HCT116 (cell line): ENCODE data around the gene GPR45.

ENCODE experiments used
- EZH2 ChIP-seq: fragments of 200-600 bp; sonication (generic); IDR thresholded peaks from 2 replicates; pipeline ENCODE4 v1.6.1; 2017; ENCODE audit warnings: antibody characterized with exemption, mixed run types
- JUND ChIP-seq: IDR thresholded peaks from 2 replicates; pipeline ENCODE4 v1.6.1; 2012
- POLR2A ChIP-seq: IDR thresholded peaks from 2 replicates; pipeline ENCODE4 v1.7.0; 2011; ENCODE audit warnings: borderline replicate concordance; ENCODE audit not compliant: insufficient read depth, insufficient read length; ENCODE audit errors: extremely low read depth
- SP1 ChIP-seq: IDR thresholded peaks from 2 replicates; pipeline ENCODE4 v1.6.1; 2012; ENCODE audit warnings: low read depth
- TF ChIP-seq, protein P1 (sequence below), 3 experiments: fragments of 200-600 bp in 1 of 3; sonication (generic) in 1 of 3; IDR thresholded peaks in 2 of 3; conservative IDR thresholded peaks in 1 of 3; 2 replicates each; pipeline ENCODE4 v1.5.1; 2012 to 2017; ENCODE audit warnings: low read depth in 2 of 3, low read length in 2 of 3, antibody characterized with exemption in 1 of 3, borderline replicate concordance in 1 of 3, control low read depth in 1 of 3, mild to moderate bottlenecking in 1 of 3, mixed read lengths in 1 of 3, mixed run types in 1 of 3, moderate library complexity in 1 of 3; ENCODE audit not compliant: insufficient read depth in 1 of 3

DNA sequence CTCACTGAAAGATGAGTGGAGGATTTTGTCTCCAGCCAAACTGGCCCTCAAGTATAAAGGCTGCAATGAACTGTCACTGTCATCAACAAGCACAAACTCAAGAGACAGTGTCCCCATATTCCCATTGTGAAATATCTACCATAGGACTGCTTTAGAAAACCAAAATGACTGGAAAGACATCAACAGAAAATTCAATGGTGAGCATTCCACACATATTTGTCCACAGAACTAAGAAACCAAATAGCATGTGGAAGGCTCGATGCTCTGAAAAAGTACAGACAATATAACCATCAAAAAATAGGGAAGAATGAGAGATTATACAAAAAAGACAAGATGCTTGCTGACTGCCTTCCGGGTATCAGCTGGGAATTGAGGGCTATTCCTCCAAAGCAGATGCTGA is 50.4 kb downstream of the GPR45 start:
- TF ChIP-seq POLR2A (no peak), JUND (no peak), SP1 (no peak), EZH2 (no peak)
- TF ChIP-seq, protein P1, sequence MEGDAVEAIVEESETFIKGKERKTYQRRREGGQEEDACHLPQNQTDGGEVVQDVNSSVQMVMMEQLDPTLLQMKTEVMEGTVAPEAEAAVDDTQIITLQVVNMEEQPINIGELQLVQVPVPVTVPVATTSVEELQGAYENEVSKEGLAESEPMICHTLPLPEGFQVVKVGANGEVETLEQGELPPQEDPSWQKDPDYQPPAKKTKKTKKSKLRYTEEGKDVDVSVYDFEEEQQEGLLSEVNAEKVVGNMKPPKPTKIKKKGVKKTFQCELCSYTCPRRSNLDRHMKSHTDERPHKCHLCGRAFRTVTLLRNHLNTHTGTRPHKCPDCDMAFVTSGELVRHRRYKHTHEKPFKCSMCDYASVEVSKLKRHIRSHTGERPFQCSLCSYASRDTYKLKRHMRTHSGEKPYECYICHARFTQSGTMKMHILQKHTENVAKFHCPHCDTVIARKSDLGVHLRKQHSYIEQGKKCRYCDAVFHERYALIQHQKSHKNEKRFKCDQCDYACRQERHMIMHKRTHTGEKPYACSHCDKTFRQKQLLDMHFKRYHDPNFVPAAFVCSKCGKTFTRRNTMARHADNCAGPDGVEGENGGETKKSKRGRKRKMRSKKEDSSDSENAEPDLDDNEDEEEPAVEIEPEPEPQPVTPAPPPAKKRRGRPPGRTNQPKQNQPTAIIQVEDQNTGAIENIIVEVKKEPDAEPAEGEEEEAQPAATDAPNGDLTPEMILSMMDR (IDR thresholded peaks at IDR 0.05 in 2 of 3, conservative IDR thresholded peaks at IDR 0.05 in 1 of 3; ENCODE audit: borderline replicate concordance in 1 of 3, insufficient read depth in 1 of 3, low read depth in 2 of 3, low read length in 2 of 3), result no peak
